Activated CD8-positive, alpha-beta memory T cell treated with anti-CD3 and anti-CD28 coated beads for 48 hours (primary cell): ENCODE measurements around the gene RNF103.
A peak's percentile ranks its signal among the peaks of the same experiment; 100 is the strongest.

ENCODE experiments used
- DNase-seq, 3 experiments: peaks; one replicate each; pipeline ENCODE4 v3.0.0-alpha.2; 2020; ENCODE audit warnings: low read depth in 2 of 3, low spot score in 2 of 3

Gene RNF103

GRCh38 chr2:86566158-86566820, 57.4 kb downstream of the RNF103 start:
- no peak for DNase-seq

GRCh38 chr2:86563650-86564061, 60.0 kb downstream of the RNF103 start:
- DNase-seq: no peak

- peak; percentile 77 to 96 (median 92) for DNase-seq
Observed at GRCh38 chr2:86562922-86563649, 60.6 kb downstream of the RNF103 start, which contains the start of gene CHMP3. TSS of gene CHMP3 (minus strand) at chr2:86563443. CDS start at chr2:86563348, 95 bp downstream.

- DNase-seq: no peak
Observed at GRCh38 chr2:86562485-86562921, 61.2 kb downstream of the RNF103 start.

- no peak for DNase-seq
Observed at GRCh38 chr2:86557836-86558235, 65.8 kb downstream of the RNF103 start.

- no peak for DNase-seq
Observed at GRCh38 chr2:86556508-86556907, 67.2 kb downstream of the RNF103 start.
